GM10266 (cell line): ENCODE measurements around the gene PDK3.

Source experiments
- DNase-seq: peaks from one replicate; pipeline ENCODE4 v3.0.0; 2012; ENCODE audit errors: extremely low spot score
- TF ChIP-seq, protein P1 (sequence below): IDR thresholded peaks from 2 replicates; pipeline ENCODE4 v1.5.1; 2012; ENCODE audit warnings: mild to moderate bottlenecking, low read depth; ENCODE audit not compliant: control insufficient read depth, insufficient read depth; ENCODE audit errors: missing control alignments

PDK3 gene

GRCh38 chrX:24487571-24487970 is 22.5 kb downstream of the PDK3 start:
- TF ChIP-seq, protein P1, sequence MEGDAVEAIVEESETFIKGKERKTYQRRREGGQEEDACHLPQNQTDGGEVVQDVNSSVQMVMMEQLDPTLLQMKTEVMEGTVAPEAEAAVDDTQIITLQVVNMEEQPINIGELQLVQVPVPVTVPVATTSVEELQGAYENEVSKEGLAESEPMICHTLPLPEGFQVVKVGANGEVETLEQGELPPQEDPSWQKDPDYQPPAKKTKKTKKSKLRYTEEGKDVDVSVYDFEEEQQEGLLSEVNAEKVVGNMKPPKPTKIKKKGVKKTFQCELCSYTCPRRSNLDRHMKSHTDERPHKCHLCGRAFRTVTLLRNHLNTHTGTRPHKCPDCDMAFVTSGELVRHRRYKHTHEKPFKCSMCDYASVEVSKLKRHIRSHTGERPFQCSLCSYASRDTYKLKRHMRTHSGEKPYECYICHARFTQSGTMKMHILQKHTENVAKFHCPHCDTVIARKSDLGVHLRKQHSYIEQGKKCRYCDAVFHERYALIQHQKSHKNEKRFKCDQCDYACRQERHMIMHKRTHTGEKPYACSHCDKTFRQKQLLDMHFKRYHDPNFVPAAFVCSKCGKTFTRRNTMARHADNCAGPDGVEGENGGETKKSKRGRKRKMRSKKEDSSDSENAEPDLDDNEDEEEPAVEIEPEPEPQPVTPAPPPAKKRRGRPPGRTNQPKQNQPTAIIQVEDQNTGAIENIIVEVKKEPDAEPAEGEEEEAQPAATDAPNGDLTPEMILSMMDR, result no peak
- no peak for DNase-seq

DNA sequence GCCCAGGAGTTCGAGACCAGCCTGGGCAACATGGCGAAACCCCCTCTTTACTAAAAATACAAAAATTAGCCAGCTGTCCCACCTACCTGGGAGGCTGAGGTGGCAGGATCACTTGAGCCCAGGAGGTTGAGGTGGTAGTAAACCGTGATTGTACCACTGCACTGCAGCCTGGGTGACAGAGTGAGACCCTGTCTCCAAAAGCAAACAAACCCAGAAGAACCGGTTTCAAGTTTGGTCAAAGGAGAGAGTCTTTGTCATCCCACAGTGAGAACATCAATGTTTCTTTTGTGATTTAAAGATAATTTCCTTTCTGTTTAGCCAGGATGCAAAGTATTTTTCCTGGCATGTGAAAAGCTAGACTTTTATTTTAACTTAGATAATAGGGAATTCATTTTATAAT is 26.7 kb downstream of the PDK3 start:
- no peak for DNase-seq
- TF ChIP-seq, protein P1, result no peak

DNA sequence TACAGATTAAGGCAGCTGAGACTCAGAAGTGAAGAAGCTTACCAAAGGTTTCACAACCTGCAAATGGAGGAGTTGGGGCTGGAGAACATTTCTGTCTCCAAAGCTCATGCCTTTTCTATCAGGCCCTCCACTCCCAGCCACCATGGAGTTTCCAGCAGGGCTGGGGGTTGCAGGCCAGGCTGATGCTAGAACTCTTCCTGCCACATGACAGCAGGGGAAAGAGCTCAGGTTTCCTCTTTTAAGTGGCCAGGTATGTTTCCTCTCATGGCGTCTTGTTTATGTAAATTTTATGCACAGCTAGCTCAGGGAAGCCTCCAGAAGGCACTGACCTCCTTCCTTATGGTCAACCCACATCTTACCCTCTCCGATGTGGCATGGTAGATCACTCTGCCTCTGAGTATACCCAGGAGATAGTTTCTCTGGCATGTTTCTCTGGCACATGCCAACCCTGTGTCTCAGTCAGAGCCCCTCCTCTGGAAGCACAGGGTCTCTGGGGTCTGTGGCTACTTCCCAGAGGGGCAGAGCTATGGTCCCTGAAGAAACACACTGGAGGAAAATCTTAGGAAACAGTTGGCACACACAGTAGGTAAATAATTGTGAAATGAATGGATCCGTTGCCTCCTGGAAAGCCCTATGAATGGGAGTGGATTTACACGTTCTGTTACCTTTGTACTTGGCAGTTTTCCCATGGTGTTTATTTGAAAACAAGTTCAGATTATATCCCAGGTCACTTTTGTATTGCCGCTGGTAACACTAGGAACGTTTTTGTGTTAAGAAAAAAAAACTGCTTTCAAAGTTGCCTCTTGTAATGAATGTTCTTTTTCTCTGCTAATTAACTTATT is 28.9 kb downstream of the PDK3 start:
- TF ChIP-seq, protein P1, result no peak
- no peak for DNase-seq

DNA sequence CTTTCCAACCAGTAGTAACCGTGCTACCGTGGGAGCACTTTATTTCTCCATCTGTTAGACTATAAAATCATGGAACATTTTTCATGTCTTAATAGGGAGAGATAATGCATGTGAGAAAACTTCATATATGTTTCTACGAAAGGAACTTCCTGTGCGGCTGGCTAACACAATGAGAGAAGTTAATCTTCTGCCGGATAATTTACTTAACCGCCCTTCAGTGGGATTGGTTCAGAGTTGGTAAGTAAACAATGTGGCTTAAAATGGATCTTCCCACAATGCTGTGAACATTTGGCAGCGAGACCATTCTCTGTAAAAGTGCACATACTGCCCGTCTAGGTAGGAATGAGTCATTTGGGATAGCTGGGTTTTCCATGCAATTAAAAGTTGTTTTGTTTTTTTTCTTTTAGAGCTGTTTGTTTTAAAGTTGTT is 29.6 kb downstream of the PDK3 start:
- DNase-seq, result no peak
- TF ChIP-seq, protein P1, result no peak

GRCh38 chrX:24495700-24496099 is 30.6 kb downstream of the PDK3 start:
- no peak for DNase-seq
- TF ChIP-seq, protein P1, result no peak

DNA sequence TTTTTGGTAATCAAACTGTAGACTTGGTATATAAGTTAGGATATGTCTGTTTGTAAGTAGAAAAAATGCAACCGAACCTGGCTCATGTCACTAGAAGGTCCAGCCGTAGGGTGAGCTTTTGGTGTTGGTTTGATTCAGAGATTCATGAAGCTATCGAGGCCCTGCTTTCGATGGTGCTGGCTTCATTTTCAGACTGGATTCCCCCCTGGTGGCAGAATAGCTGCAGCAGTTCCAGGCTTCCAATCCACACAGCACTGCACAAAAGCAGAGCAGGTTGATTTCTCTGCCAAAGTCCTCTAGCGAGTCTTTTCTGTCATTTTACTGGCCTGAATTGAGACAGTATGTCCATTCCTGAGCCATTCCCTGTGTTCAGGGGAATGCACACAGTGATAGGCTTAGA is 33.1 kb downstream of the PDK3 start:
- no peak for DNase-seq
- TF ChIP-seq, protein P1, result no peak

DNA sequence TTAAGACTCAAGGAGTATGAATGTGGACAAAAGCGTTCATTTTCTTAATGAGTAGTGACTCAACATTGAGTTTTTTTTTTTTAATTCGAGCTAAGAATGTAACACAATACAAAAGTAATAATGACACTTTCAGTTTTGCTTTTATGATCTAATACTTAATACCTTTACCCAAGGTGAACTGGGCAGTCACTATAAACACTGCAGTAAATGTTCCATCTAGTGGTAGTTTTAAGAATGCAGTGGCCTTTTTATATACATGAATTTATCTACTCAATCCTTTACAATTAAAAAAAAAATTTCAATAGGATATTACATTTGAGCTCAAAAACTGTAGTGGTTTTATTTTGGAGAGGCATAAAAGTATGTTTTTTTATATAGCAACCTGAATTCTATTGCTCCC is 33.9 kb downstream of the PDK3 start:
- peak; percentile 5 for DNase-seq
- TF ChIP-seq, protein P1, result peak; percentile 38
